Measurements from ENCODE around the gene TMEFF1. TPM values are rescaled to one million over a fixed set of nuclear protein-coding genes. Genes with fewer than 3 reads are reported as not detected.

TMEFF1 gene
- total RNA-seq, 2 donors from 2014 or later = 1.7 to 2.7 TPM

DNA sequence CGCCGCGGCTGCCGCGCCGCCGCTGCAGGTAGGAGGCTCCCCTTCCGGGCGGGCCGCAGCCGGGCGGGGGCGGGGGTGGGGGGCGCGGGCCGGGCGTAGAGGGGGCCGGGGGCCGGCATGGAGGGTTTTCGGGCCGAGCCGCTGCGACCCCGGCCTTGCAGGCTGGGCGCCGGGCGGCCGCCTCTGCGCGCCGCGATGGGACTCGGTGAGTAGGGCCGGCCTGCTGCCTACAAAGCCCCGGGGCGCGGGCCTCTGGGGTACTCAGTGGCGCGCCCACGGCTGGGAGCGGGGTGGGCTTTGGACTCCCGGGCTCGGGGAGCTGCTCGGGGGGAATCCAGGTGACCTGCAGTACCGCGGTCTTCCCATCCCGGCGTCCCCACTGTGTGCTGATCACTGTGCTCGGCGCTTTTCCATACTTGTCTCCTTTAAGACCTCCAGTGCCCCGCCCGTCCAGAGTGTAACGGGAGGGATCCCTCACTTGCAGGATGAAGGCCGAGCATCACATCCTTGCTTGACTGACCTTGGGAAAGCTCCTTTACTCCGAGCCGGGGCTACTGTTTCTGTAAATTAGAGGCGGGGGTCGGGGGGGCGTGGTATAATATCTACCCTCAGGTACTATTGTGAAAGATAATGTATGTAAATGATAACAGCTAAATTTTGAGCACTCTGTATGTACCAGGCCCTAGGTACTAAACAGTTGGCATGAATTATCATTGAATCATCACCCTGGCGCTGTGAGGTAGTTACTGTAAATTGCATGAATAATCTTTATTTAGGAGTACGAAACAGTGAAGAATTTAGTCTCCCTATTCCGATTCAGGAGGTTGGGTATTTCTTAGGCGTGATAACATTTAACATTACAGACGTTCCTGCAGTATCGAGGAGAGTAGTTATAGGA, 45.3 kb upstream of the TMEFF1 start:
- Histone ChIP-seq H3K36me3 (no peaks in the 10 kb centered on the region), H3K27ac (peak overlapping the region; percentile 85 to 88), H3K9me3 (no peaks in the 10 kb centered on the region), H3K4me3 (peak overlapping the region; percentile 86 to 87), H3K4me1 (replicated peaks) (no peaks in the 10 kb centered on the region), H3K27me3 (replicated peaks; ENCODE audit: insufficient read depth) (no peaks in the 10 kb centered on the region)
- 4% methylated on average over 52 of the region's 65 CpGs for WGBS
- intact Hi-C loops (cut with DNase I) = loop anchor here (5.0 to 10.0 kb wide), 2 partner anchors 75 to 167 kb away; partner anchors contain the start of gene TEX10
- TF ChIP-seq POLR2AphosphoS5 (IDR thresholded peaks at IDR 0.05) (no peak), POLR2A (IDR thresholded peaks at IDR 0.05) (no peak)
- TF ChIP-seq, protein P1, sequence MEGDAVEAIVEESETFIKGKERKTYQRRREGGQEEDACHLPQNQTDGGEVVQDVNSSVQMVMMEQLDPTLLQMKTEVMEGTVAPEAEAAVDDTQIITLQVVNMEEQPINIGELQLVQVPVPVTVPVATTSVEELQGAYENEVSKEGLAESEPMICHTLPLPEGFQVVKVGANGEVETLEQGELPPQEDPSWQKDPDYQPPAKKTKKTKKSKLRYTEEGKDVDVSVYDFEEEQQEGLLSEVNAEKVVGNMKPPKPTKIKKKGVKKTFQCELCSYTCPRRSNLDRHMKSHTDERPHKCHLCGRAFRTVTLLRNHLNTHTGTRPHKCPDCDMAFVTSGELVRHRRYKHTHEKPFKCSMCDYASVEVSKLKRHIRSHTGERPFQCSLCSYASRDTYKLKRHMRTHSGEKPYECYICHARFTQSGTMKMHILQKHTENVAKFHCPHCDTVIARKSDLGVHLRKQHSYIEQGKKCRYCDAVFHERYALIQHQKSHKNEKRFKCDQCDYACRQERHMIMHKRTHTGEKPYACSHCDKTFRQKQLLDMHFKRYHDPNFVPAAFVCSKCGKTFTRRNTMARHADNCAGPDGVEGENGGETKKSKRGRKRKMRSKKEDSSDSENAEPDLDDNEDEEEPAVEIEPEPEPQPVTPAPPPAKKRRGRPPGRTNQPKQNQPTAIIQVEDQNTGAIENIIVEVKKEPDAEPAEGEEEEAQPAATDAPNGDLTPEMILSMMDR (IDR thresholded peaks at IDR 0.05) = no peak
- DNase-seq (ENCODE audit: low spot score) = peak; percentile 22

- Histone ChIP-seq H3K4me1 (replicated peaks) (no peaks in the 10 kb centered on the region), H3K36me3 (no peaks in the 10 kb centered on the region), H3K27me3 (replicated peaks; ENCODE audit: insufficient read depth) (no peaks in the 10 kb centered on the region), H3K4me3 (no peak overlapping the region), H3K9me3 (no peaks in the 10 kb centered on the region), H3K27ac (no peak overlapping the region)
- intact Hi-C loops (cut with DNase I) = loop anchor here (5.0 to 10.0 kb wide), 2 partner anchors 77 to 166 kb away; partner anchors contain the start of gene TEX10
- TF ChIP-seq, protein P1 (IDR thresholded peaks at IDR 0.05) = no peak
- TF ChIP-seq POLR2AphosphoS5 (IDR thresholded peaks at IDR 0.05) (peak; percentile 65), POLR2A (IDR thresholded peaks at IDR 0.05) (no peak)
- WGBS = 63% methylated on average over 9 of the region's 9 CpGs
- no peak for DNase-seq (ENCODE audit: low spot score)
Observed at GRCh38 chr9:100428871-100429654, 43.9 kb upstream of the TMEFF1 start.

DNA sequence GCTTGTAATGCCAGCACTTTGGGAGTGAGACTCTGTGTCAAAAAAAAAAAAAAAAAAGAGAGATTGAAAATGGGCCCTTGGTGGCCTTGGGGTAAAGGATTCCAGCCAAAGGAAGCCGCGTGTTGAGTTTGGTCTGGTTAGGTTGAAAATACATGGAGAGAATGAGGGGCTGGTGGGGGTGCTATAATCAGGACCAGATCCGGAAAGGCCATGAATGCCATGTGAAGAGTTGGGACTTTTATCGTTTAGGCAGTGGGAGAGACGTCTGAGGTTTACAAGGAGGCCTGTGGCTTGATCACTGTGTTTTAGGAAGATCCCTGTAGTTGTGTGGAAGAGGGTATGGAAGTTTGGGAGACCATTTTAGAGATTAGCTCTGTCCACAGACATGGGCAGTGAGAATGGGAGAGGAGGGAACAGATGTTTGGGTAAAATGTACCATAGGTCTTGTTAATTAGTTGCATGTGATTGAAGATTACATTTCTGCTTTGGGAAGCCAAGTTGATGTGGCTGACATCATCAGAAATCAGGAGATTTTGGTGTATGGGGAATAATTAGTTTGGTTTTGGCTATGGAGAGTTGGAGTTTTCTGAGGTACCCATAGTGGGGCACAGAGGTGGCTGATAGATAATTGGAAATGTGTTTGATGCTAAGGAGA, 42.5 kb upstream of the TMEFF1 start:
- H3K9me3 ChIP-seq = no peaks in the 10 kb centered on the region
- no peaks in the 10 kb centered on the region for H3K36me3 ChIP-seq
- WGBS = 87% methylated on average over 5 of the region's 5 CpGs
- DNase-seq (ENCODE audit: low spot score) = no peak
- no peaks in the 10 kb centered on the region for H3K4me1 ChIP-seq (replicated peaks)
- no peak overlapping the region for H3K4me3 ChIP-seq
- TF ChIP-seq, protein P1 (IDR thresholded peaks at IDR 0.05) = no peak
- TF ChIP-seq POLR2A (IDR thresholded peaks at IDR 0.05) (no peak), POLR2AphosphoS5 (IDR thresholded peaks at IDR 0.05) (no peak)
- intact Hi-C loops (cut with DNase I) = no loop called here
- no peaks in the 10 kb centered on the region for H3K27me3 ChIP-seq (replicated peaks; ENCODE audit: insufficient read depth)
- no peak overlapping the region for H3K27ac ChIP-seq

GRCh38 chr9:100431886-100432285, 41.1 kb upstream of the TMEFF1 start:
- DNase-seq (ENCODE audit: low spot score) = no peak
- WGBS = 86% methylated on average over 5 of the region's 5 CpGs
- H3K4me3 ChIP-seq = no peak overlapping the region
- H3K4me1 ChIP-seq (replicated peaks) = no peaks in the 10 kb centered on the region
- H3K27ac ChIP-seq = no peak overlapping the region
- no peaks in the 10 kb centered on the region for H3K27me3 ChIP-seq (replicated peaks; ENCODE audit: insufficient read depth)
- H3K9me3 ChIP-seq = no peaks in the 10 kb centered on the region
- intact Hi-C loops (cut with DNase I) = no loop called here
- TF ChIP-seq, protein P1 (IDR thresholded peaks at IDR 0.05) = no peak
- TF ChIP-seq POLR2A (IDR thresholded peaks at IDR 0.05) (no peak), POLR2AphosphoS5 (IDR thresholded peaks at IDR 0.05) (no peak)
- H3K36me3 ChIP-seq = no peaks in the 10 kb centered on the region

All from prostate gland (tissue), 2 donors.